Thymus (tissue), 11 donors: Measurements from ENCODE around the gene DNAJB14. TPM values are rescaled to one million over a fixed set of nuclear protein-coding genes. Genes with fewer than 3 reads are reported as not detected.

Experiments
- DNase-seq, 9 donors: peaks; one replicate each; pipeline ENCODE4 v3.0.0-alpha.2; 2013; ENCODE audit warnings: low spot score in 9 of 9, low read depth in 6 of 9, missing footprints in 1 of 9
- H3K27ac ChIP-seq, 2 donors: one replicate each; pipeline ENCODE4 v1.5.1; 2013; ENCODE audit warnings: control low read depth in 1 of 2, low read depth in 1 of 2, low read length in 1 of 2, mild to moderate bottlenecking in 1 of 2, moderate library complexity in 1 of 2
- H3K27me3 ChIP-seq, 2 donors: one replicate each; pipeline ENCODE4 v1.5.1; 2013; ENCODE audit warnings: low read length in 1 of 2; ENCODE audit not compliant: control insufficient read depth in 2 of 2, insufficient read depth in 1 of 2
- H3K36me3 ChIP-seq, 2 donors: one replicate each; pipeline ENCODE4 v1.5.1; 2013; ENCODE audit warnings: low read length in 1 of 2, mild to moderate bottlenecking in 1 of 2, moderate library complexity in 1 of 2; ENCODE audit not compliant: control insufficient read depth in 2 of 2, insufficient read depth in 2 of 2
- H3K4me1 ChIP-seq, 2 donors: one replicate each; pipeline ENCODE4 v1.5.1; 2013; ENCODE audit warnings: low read length in 2 of 2; ENCODE audit not compliant: control insufficient read depth in 2 of 2, insufficient read depth in 2 of 2
- H3K4me3 ChIP-seq, 2 donors: one replicate each; pipeline ENCODE4 v1.5.1; 2013; ENCODE audit warnings: low read length in 2 of 2, control low read depth in 1 of 2, mild to moderate bottlenecking in 1 of 2
- H3K9me3 ChIP-seq, 2 donors: one replicate each; pipeline ENCODE4 v1.5.1; 2013; ENCODE audit warnings: low read length in 1 of 2, mild to moderate bottlenecking in 1 of 2; ENCODE audit not compliant: control insufficient read depth in 2 of 2, insufficient read depth in 1 of 2
- WGBS: extraction: QIAGEN DNeasy Blood & Tissue Kit; methylation state at CpG from one replicate; pipeline ENCODE4 v1.1.7; 2013; 5-methylcytosine and 5-hydroxymethylcytosine counted together
- polyA plus RNA-seq: library from polyadenylated mRNA; stranded (reverse); fragments of 200-250 nt; gene quantifications from one replicate; pipeline ENCODE4 v1.2.3, GENCODE V29; 2013
- total RNA-seq: library from RNA; stranded (reverse); fragments of 120-200 nt; gene quantifications from one replicate; pipeline ENCODE4 v1.2.4, GENCODE V29; 2013
- donor health status: healthy.

The DNAJB14 gene
- total and polyA plus RNA-seq, 2 donors: 18.5 to 22.9 TPM

- H3K4me3 ChIP-seq: no peak overlapping the region
- DNase-seq: no peak
- H3K9me3 ChIP-seq: no peaks in the 10 kb centered on the region
- no peaks in the 10 kb centered on the region for H3K36me3 ChIP-seq
- H3K4me1 ChIP-seq: no peaks in the 10 kb centered on the region
- H3K27me3 ChIP-seq: no peaks in the 10 kb centered on the region
- no peak overlapping the region for H3K27ac ChIP-seq
- 96% methylated on average over 3 of the region's 3 CpGs for WGBS
Measured at GRCh38 chr4:99853190-99853589, 93.2 kb downstream of the DNAJB14 start.

GRCh38 chr4:99852199-99852749 lies 94.1 kb downstream of the DNAJB14 start:
- H3K4me1 ChIP-seq: no peaks in the 10 kb centered on the region
- H3K27me3 ChIP-seq: no peaks in the 10 kb centered on the region
- no peak overlapping the region for H3K4me3 ChIP-seq
- no peaks in the 10 kb centered on the region for H3K36me3 ChIP-seq
- no peak for DNase-seq
- H3K9me3 ChIP-seq: no peaks in the 10 kb centered on the region
- no peak overlapping the region for H3K27ac ChIP-seq
- WGBS: 94% methylated on average over 3 of the region's 3 CpGs

DNA sequence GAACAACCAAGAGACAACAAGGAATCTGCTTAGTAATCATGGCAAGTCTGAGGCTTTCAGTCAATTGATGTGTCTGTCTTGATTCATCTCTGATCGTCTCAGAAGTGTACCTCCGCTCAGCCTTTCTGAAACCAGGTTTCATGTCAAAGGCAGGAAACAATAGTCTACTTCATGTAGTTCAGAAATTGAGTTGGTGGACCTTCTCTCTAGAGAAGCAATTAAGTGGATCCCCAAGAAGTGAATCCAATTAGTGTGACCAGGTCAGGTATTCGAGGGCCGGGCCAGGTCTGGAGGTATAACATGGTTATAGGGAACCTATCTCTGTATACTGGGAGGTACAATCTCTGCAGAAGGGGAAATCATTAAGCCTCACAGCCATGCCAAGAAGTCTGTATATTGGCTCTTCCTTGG lies 97.8 kb downstream of the DNAJB14 start:
- H3K27ac ChIP-seq: no peak overlapping the region
- no peaks in the 10 kb centered on the region for H3K27me3 ChIP-seq
- DNase-seq: no peak
- no peaks in the 10 kb centered on the region for H3K36me3 ChIP-seq
- H3K4me3 ChIP-seq: no peak overlapping the region
- H3K9me3 ChIP-seq: no peaks in the 10 kb centered on the region
- H3K4me1 ChIP-seq: no peaks in the 10 kb centered on the region
- WGBS: 95% methylated on average over 4 of the region's 4 CpGs

- peak in 1 of 9 donors; percentile 23 for DNase-seq
- H3K4me3 ChIP-seq: no peak overlapping the region
- no peaks in the 10 kb centered on the region for H3K4me1 ChIP-seq
- H3K9me3 ChIP-seq: no peaks in the 10 kb centered on the region
- no peak overlapping the region for H3K27ac ChIP-seq
- no peaks in the 10 kb centered on the region for H3K36me3 ChIP-seq
- WGBS: 89% methylated on average over 10 of the region's 10 CpGs
- H3K27me3 ChIP-seq: no peaks in the 10 kb centered on the region
Measured at GRCh38 chr4:99847362-99847976, 98.9 kb downstream of the DNAJB14 start.

GRCh38 chr4:99846891-99847290 lies 99.5 kb downstream of the DNAJB14 start:
- DNase-seq: no peak
- peak overlapping the region in 1 of 2 donors; percentile 14 for H3K27ac ChIP-seq
- no peaks in the 10 kb centered on the region for H3K36me3 ChIP-seq
- no peaks in the 10 kb centered on the region for H3K4me1 ChIP-seq
- H3K9me3 ChIP-seq: no peaks in the 10 kb centered on the region
- no peak overlapping the region for H3K4me3 ChIP-seq
- 81% methylated on average over 1 of the region's 1 CpG for WGBS
- no peaks in the 10 kb centered on the region for H3K27me3 ChIP-seq

Other genes with a start within 250 kb of the DNAJB14 start
- gene DAPP1, start 129.8 kb downstream of the DNAJB14 start, total RNA-seq: 24.4 TPM
- 17.5 TPM for gene DAPP1, start 129.8 kb downstream of the DNAJB14 start, polyA plus RNA-seq
- 44.1 TPM for gene LAMTOR3, start 52.2 kb downstream of the DNAJB14 start, total RNA-seq
- 91.8 TPM for gene LAMTOR3, start 52.2 kb downstream of the DNAJB14 start, polyA plus RNA-seq
- 670 TPM for gene H2AZ1, start 3.7 kb upstream of the DNAJB14 start, total RNA-seq
- gene H2AZ1, start 3.7 kb upstream of the DNAJB14 start, polyA plus RNA-seq: 263 TPM
- 1.5 TPM for gene DDIT4L, start 243.8 kb upstream of the DNAJB14 start, total RNA-seq
- gene DDIT4L, start 243.8 kb upstream of the DNAJB14 start, polyA plus RNA-seq: 1.5 TPM